ENCODE results near the gene RPS6KA2. TPM values are rescaled to one million over a fixed set of nuclear protein-coding genes. Genes with fewer than 3 reads are reported as not detected.

Gene RPS6KA2
- total RNA-seq, 1 experiment from 2014 or later = 4.1 TPM

- no peaks in the 10 kb centered on the region for H3K4me1 ChIP-seq (ENCODE audit: control insufficient read depth, insufficient read depth, low read length)
- no peak overlapping the region for H3K27ac ChIP-seq (ENCODE audit: low read length)
- intact Hi-C loops (cut with micrococcal nuclease; ENCODE audit: unreplicated experiment) = no loop called here
- no peaks in the 10 kb centered on the region for H3K36me3 ChIP-seq (ENCODE audit: control insufficient read depth, insufficient read depth, low read length)
- ChIA-PET CTCF (no interaction called here), POLR2A (interaction anchor here (1.0 kb wide), 1 partner anchor 10 kb away, joined by 3 read pairs; no protein-coding TSS in a partner anchor)
- no peak for DNase-seq (ENCODE audit: low read depth, low spot score)
- no peak overlapping the region for H3K4me3 ChIP-seq (ENCODE audit: low read depth in 2 of 2, low read length in 2 of 2)
- BruUV-seq (replicated peaks) = no TSS peak
- in situ Hi-C loops (cut with HindIII; ENCODE audit: low pct_unique_long_range_greater_than_20kb, low sequenced_read_pairs) = no loop called here
- H3K9me3 ChIP-seq (ENCODE audit: control insufficient read depth, insufficient read depth, low read depth, low read length) = no peaks in the 10 kb centered on the region
- TF ChIP-seq SIN3A (IDR thresholded peaks at IDR 0.05; ENCODE audit: borderline replicate concordance, insufficient read depth, low read depth, low read length) (no peak), POLR2AphosphoS5 (IDR thresholded peaks at IDR 0.05; ENCODE audit: low read depth, low read length) (no peak), TCF7L2 (IDR thresholded peaks at IDR 0.05; ENCODE audit: low read depth, low read length) (no peak), CTCF (IDR thresholded peaks at IDR 0.05) (no peak), REST (IDR thresholded peaks at IDR 0.05; ENCODE audit: insufficient read depth in 1 of 2, low read depth in 2 of 2, low read length in 1 of 2) (no peak)
- ATAC-seq = no peak
- peaks cover 17% of the 10 kb centered on the region for H3K27me3 ChIP-seq (ENCODE audit: control insufficient read depth, insufficient read depth, low read length)
Observed at GRCh38 chr6:166664135-166664534, 37.1 kb upstream of the RPS6KA2 start.

- DNase-seq (ENCODE audit: low read depth, low spot score) (no peak), ATAC-seq (no peak)
- in situ Hi-C loops (cut with HindIII; ENCODE audit: low pct_unique_long_range_greater_than_20kb, low sequenced_read_pairs) (no loop called here), intact Hi-C loops (cut with micrococcal nuclease; ENCODE audit: unreplicated experiment) (no loop called here)
- Histone ChIP-seq H3K4me1 (ENCODE audit: control insufficient read depth, insufficient read depth, low read length) (no peaks in the 10 kb centered on the region), H3K36me3 (ENCODE audit: control insufficient read depth, insufficient read depth, low read length) (no peaks in the 10 kb centered on the region), H3K4me3 (ENCODE audit: low read depth in 2 of 2, low read length in 2 of 2) (no peak overlapping the region), H3K27ac (ENCODE audit: low read length) (no peak overlapping the region), H3K27me3 (ENCODE audit: control insufficient read depth, insufficient read depth, low read length) (peaks cover 17% of the 10 kb centered on the region), H3K9me3 (ENCODE audit: control insufficient read depth, insufficient read depth, low read depth, low read length) (no peaks in the 10 kb centered on the region)
- no peak for TF ChIP-seq POLR2AphosphoS5 (IDR thresholded peaks at IDR 0.05; ENCODE audit: low read depth, low read length)
- TF ChIP-seq SIN3A (IDR thresholded peaks at IDR 0.05; ENCODE audit: borderline replicate concordance, insufficient read depth, low read depth, low read length) = no peak
- TF ChIP-seq CTCF (IDR thresholded peaks at IDR 0.05) = no peak
- no peak for TF ChIP-seq REST (IDR thresholded peaks at IDR 0.05; ENCODE audit: insufficient read depth in 1 of 2, low read depth in 2 of 2, low read length in 1 of 2)
- TF ChIP-seq TCF7L2 (IDR thresholded peaks at IDR 0.05; ENCODE audit: low read depth, low read length) = no peak
- BruUV-seq (replicated peaks) = no TSS peak
- ChIA-PET CTCF (no interaction called here), POLR2A (interaction anchor here (1.0 kb wide), 1 partner anchor 10 kb away, joined by 3 read pairs; no protein-coding TSS in a partner anchor)
Observed at GRCh38 chr6:166663568-166663967, 36.5 kb upstream of the RPS6KA2 start.

Measured in Panc1 (cell line).